Neural progenitor cell (in vitro differentiated cells): ENCODE data around the gene CTSW. TPM values are rescaled to one million over a fixed set of nuclear protein-coding genes. Genes with fewer than 3 reads are reported as not detected.

Experiments
- DNase-seq: peaks from one replicate; pipeline ENCODE4 v3.0.0-alpha.2; 2016; ENCODE audit warnings: low spot score
- H2AFZ ChIP-seq: fragments of 200-600 bp; sonication (generic); replicated peaks from 2 replicates; pipeline ENCODE4 v1.6.1; 2016; ENCODE audit warnings: antibody characterized with exemption
- H3F3A ChIP-seq: fragments of 200-600 bp; sonication (generic); 2 replicates; pipeline ENCODE4 v1.6.1; 2016; ENCODE audit warnings: antibody characterized with exemption, low read depth
- H3K27ac ChIP-seq: fragments of 200-600 bp; sonication (generic); 2 replicates; pipeline ENCODE4 v1.5.1; 2016; ENCODE audit warnings: mild to moderate bottlenecking
- H3K27me3 ChIP-seq: fragments of 200-600 bp; sonication (generic); 2 replicates; pipeline ENCODE4 v1.6.1; 2016; ENCODE audit warnings: mild to moderate bottlenecking, moderate library complexity
- H3K36me3 ChIP-seq: fragments of 200-600 bp; sonication (generic); 2 replicates; pipeline ENCODE4 v1.5.1; 2016
- H3K4me1 ChIP-seq: fragments of 200-600 bp; sonication (generic); 2 replicates; pipeline ENCODE4 v1.6.1; 2016; ENCODE audit warnings: mixed run types
- H3K4me2 ChIP-seq: fragments of 200-600 bp; sonication (generic); 2 replicates; pipeline ENCODE4 v1.6.1; 2016
- H3K4me3 ChIP-seq: fragments of 200-600 bp; sonication (generic); 2 replicates; pipeline ENCODE4 v1.5.1; 2016
- H3K79me2 ChIP-seq: fragments of 200-600 bp; sonication (generic); 2 replicates; pipeline ENCODE4 v1.6.1; 2016; ENCODE audit warnings: low read depth
- H3K9ac ChIP-seq: fragments of 200-600 bp; sonication (generic); 2 replicates; pipeline ENCODE4 v1.6.1; 2016
- H3K9me3 ChIP-seq: fragments of 200-600 bp; sonication (generic); 2 replicates; pipeline ENCODE4 v1.5.1; 2016; ENCODE audit warnings: low read depth
- H4K20me1 ChIP-seq: fragments of 200-600 bp; sonication (generic); 2 replicates; pipeline ENCODE4 v1.6.1; 2016; ENCODE audit warnings: low read depth
- H3K27ac Mint-ChIP-seq: 3 replicates; pipeline ENCODE4 v1.8.0; 2021; ENCODE audit warnings: mixed read lengths
- H3K27me3 Mint-ChIP-seq: 2 replicates; pipeline ENCODE4 v1.8.0; 2022; ENCODE audit warnings: low read depth, mild to moderate bottlenecking, inconsistent platforms, moderate library complexity, mixed read lengths; ENCODE audit not compliant: insufficient read depth
- H3K36me3 Mint-ChIP-seq: 3 replicates; pipeline ENCODE4 v1.8.0; 2021; ENCODE audit warnings: mixed read lengths
- H3K4me1 Mint-ChIP-seq: 3 replicates; pipeline ENCODE4 v1.8.0; 2021; ENCODE audit warnings: mixed read lengths
- H3K4me3 Mint-ChIP-seq: 3 replicates; pipeline ENCODE4 v1.8.0; 2021; ENCODE audit warnings: mild to moderate bottlenecking, moderate library complexity, mixed read lengths
- H3K9me3 Mint-ChIP-seq: 3 replicates; pipeline ENCODE4 v1.8.0; 2020; ENCODE audit warnings: mixed read lengths
- EZH2 ChIP-seq: fragments of 200-600 bp; sonication (generic); IDR thresholded peaks from 2 replicates; pipeline ENCODE4 v1.6.1; 2017; ENCODE audit warnings: antibody characterized with exemption, mild to moderate bottlenecking, moderate library complexity
- EZH2phosphoT487 ChIP-seq: fragments of 200-600 bp; sonication (generic); IDR thresholded peaks from 2 replicates; pipeline ENCODE4 v1.6.1; 2017; ENCODE audit warnings: antibody characterized with exemption
- total RNA-seq: library from RNA; depleted of rRNA; stranded (reverse); fragments of >200 nt; gene quantifications from 2 replicates; pipeline ENCODE4 v1.2.3, GENCODE V29; 2015; ENCODE audit warnings: low replicate concordance
- TF ChIP-seq, protein P1 (sequence below): fragments of 200-600 bp; sonication (generic); IDR thresholded peaks from 2 replicates; pipeline ENCODE4 v1.5.1; 2017; ENCODE audit warnings: antibody characterized with exemption, mild to moderate bottlenecking

CTSW gene
- total RNA-seq, 1 donor from 2014 or later = not detected

DNA sequence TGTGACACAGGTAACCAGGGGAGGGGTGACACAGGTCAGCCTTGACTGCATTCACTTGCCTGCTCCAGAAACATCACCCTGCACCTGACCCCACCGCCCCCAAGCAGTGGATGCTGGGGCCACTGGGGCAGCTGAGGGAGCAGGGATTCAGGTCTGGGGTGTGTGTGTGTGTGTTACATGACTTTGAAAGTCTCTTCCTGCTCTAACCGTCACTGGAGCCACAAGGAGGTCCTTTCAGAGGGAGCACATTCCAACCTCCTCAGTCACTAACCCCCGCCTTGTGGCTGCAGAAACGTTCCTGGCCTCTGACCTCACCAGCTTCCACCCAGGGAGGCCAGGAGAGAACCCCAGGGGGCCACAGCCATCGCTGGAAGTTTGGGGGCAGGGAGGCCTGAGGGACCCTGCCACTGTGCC lies 23.4 kb downstream of the CTSW start:
- peaks cover 13% of the 10 kb centered on the region for H3F3A ChIP-seq
- TF ChIP-seq, protein P1, sequence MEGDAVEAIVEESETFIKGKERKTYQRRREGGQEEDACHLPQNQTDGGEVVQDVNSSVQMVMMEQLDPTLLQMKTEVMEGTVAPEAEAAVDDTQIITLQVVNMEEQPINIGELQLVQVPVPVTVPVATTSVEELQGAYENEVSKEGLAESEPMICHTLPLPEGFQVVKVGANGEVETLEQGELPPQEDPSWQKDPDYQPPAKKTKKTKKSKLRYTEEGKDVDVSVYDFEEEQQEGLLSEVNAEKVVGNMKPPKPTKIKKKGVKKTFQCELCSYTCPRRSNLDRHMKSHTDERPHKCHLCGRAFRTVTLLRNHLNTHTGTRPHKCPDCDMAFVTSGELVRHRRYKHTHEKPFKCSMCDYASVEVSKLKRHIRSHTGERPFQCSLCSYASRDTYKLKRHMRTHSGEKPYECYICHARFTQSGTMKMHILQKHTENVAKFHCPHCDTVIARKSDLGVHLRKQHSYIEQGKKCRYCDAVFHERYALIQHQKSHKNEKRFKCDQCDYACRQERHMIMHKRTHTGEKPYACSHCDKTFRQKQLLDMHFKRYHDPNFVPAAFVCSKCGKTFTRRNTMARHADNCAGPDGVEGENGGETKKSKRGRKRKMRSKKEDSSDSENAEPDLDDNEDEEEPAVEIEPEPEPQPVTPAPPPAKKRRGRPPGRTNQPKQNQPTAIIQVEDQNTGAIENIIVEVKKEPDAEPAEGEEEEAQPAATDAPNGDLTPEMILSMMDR = no peak
- no peak for TF ChIP-seq EZH2
- no peak for TF ChIP-seq EZH2phosphoT487
- H4K20me1 ChIP-seq = no peaks in the 10 kb centered on the region
- no peaks in the 10 kb centered on the region for H3K9me3 ChIP-seq
- Mint-ChIP-seq H3K27me3 (peaks cover 35% of the 10 kb centered on the region), H3K36me3 (no peaks in the 10 kb centered on the region), H3K9me3 (no peaks in the 10 kb centered on the region), H3K4me1 (peaks cover 20% of the 10 kb centered on the region), H3K4me3 (no peak overlapping the region), H3K27ac (no peak overlapping the region)
- peaks cover 100% of the 10 kb centered on the region for H3K27me3 ChIP-seq
- H2AFZ ChIP-seq = no peak overlapping the region
- no peak overlapping the region for H3K27ac ChIP-seq
- no peaks in the 10 kb centered on the region for H3K79me2 ChIP-seq
- no peaks in the 10 kb centered on the region for H3K36me3 ChIP-seq
- H3K4me1 ChIP-seq = peaks cover 5% of the 10 kb centered on the region
- H3K9ac ChIP-seq = no peak overlapping the region
- no peak overlapping the region for H3K4me2 ChIP-seq
- DNase-seq = peak; percentile 28
- no peak overlapping the region for H3K4me3 ChIP-seq

DNA sequence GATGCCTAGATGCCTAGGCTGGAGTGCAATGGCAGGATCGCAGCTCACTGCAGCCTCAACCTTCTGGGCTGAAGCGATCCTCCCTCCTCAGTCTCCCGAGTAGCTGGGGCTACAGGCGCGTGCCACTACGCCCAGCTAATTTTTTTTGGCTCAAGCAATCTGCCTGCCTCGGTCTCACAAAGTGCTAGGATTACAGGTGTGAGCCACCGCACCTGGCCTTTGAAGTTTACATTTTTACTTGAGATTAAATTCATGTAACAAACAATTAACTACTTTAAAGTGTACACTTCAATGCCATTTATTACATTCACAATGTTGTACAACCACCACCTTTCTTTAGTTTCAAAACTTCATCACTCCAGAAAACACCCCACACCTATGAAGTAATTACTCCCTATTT lies 24.1 kb downstream of the CTSW start:
- no peak overlapping the region for H3K4me3 ChIP-seq
- peaks cover 29% of the 10 kb centered on the region for H3K27me3 Mint-ChIP-seq
- peaks cover 100% of the 10 kb centered on the region for H3K27me3 ChIP-seq
- peaks cover 19% of the 10 kb centered on the region for H3K4me1 Mint-ChIP-seq
- no peak overlapping the region for H3K4me2 ChIP-seq
- DNase-seq = no peak
- H3K4me3 Mint-ChIP-seq = no peak overlapping the region
- no peaks in the 10 kb centered on the region for H3K9me3 ChIP-seq
- H3K27ac ChIP-seq = no peak overlapping the region
- H3F3A ChIP-seq = peaks cover 9% of the 10 kb centered on the region
- no peaks in the 10 kb centered on the region for H3K36me3 ChIP-seq
- H3K9me3 Mint-ChIP-seq = no peaks in the 10 kb centered on the region
- H4K20me1 ChIP-seq = no peaks in the 10 kb centered on the region
- no peak overlapping the region for H3K27ac Mint-ChIP-seq
- H3K36me3 Mint-ChIP-seq = no peaks in the 10 kb centered on the region
- TF ChIP-seq EZH2 = no peak
- TF ChIP-seq, protein P1 = no peak
- no peak for TF ChIP-seq EZH2phosphoT487
- peaks cover 5% of the 10 kb centered on the region for H3K4me1 ChIP-seq
- H3K9ac ChIP-seq = no peak overlapping the region
- no peaks in the 10 kb centered on the region for H3K79me2 ChIP-seq
- H2AFZ ChIP-seq = no peak overlapping the region

DNA sequence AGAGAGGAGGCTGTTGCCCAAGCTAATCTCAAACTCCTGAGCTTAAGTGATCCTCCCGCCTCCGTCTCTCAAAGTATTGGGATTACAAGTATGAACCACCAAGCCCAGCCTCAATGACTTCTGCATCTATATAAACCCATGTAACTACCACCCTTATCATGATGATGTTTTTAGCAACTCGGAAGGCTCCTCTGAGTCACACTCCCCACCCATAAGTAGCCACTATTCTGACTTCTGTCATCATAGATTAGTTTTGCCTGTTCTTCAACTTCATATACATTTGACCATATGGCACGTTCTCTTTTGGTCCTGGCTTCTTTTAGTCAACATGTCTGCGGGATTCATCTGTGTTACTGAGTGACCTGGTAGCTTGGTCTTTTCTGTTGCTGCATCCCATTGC lies 27.0 kb downstream of the CTSW start:
- Histone ChIP-seq H3K4me2 (no peak overlapping the region), H3K36me3 (no peaks in the 10 kb centered on the region), H4K20me1 (no peaks in the 10 kb centered on the region), H3K27me3 (peaks cover 80% of the 10 kb centered on the region), H3K79me2 (no peaks in the 10 kb centered on the region), H3K4me1 (no peaks in the 10 kb centered on the region), H3K4me3 (no peak overlapping the region), H2AFZ (no peak overlapping the region), H3K9ac (no peak overlapping the region), H3K9me3 (no peaks in the 10 kb centered on the region), H3K27ac (no peak overlapping the region), H3F3A (peaks cover 3% of the 10 kb centered on the region)
- TF ChIP-seq, protein P1 = no peak
- TF ChIP-seq EZH2phosphoT487 (no peak), EZH2 (no peak)
- H3K36me3 Mint-ChIP-seq = no peaks in the 10 kb centered on the region
- no peak overlapping the region for H3K4me3 Mint-ChIP-seq
- no peaks in the 10 kb centered on the region for H3K9me3 Mint-ChIP-seq
- H3K27ac Mint-ChIP-seq = no peak overlapping the region
- no peak for DNase-seq
- peaks cover 15% of the 10 kb centered on the region for H3K27me3 Mint-ChIP-seq
- peaks cover 25% of the 10 kb centered on the region for H3K4me1 Mint-ChIP-seq
